ENCODE measurements around the gene POU3F2.

DNA sequence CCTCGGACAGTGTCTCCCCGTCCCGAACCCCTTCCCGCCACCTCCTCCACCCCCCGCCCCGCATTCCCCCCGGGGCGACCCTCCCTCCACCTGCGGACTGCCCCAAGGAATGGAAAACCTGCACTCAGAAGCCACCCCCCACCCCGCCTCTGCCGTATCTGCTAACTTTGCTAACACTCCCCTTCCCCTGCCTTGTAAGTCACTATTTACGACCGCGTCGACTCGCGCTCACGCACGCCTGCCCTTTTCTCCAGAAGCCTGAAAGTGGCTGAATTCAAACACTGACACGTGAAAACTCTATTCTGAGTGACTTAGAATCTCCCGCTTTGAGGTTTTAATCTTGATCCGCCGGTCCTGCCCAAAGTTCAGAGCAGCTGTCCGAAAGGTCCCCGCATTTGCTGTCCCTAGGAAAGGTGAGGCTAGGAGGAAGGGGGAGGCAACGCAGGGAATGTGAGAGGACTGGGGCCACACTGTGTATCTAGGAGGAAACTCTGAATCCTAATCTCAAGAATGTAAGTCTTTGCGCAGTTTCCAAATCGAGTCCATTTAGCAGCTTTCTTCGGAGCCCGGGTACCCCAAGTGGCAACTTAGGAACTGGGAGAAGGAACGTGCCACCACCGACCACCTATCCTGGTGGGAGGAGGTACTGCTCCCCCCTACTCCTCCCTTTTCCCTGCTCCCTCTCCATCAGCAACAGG is 9.3 kb upstream of the POU3F2 start:
- TF ChIP-seq, protein P1, sequence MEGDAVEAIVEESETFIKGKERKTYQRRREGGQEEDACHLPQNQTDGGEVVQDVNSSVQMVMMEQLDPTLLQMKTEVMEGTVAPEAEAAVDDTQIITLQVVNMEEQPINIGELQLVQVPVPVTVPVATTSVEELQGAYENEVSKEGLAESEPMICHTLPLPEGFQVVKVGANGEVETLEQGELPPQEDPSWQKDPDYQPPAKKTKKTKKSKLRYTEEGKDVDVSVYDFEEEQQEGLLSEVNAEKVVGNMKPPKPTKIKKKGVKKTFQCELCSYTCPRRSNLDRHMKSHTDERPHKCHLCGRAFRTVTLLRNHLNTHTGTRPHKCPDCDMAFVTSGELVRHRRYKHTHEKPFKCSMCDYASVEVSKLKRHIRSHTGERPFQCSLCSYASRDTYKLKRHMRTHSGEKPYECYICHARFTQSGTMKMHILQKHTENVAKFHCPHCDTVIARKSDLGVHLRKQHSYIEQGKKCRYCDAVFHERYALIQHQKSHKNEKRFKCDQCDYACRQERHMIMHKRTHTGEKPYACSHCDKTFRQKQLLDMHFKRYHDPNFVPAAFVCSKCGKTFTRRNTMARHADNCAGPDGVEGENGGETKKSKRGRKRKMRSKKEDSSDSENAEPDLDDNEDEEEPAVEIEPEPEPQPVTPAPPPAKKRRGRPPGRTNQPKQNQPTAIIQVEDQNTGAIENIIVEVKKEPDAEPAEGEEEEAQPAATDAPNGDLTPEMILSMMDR (IDR thresholded peaks at IDR 0.05; ENCODE audit: low read depth, low read length), result no peak
- no peak for TF ChIP-seq EZH2phosphoT487 (IDR thresholded peaks at IDR 0.05; ENCODE audit: low read depth)
